Measurements from ENCODE around the gene CYP24A1.
A peak's percentile ranks its signal among the peaks of the same experiment; 100 is the strongest.

DNA sequence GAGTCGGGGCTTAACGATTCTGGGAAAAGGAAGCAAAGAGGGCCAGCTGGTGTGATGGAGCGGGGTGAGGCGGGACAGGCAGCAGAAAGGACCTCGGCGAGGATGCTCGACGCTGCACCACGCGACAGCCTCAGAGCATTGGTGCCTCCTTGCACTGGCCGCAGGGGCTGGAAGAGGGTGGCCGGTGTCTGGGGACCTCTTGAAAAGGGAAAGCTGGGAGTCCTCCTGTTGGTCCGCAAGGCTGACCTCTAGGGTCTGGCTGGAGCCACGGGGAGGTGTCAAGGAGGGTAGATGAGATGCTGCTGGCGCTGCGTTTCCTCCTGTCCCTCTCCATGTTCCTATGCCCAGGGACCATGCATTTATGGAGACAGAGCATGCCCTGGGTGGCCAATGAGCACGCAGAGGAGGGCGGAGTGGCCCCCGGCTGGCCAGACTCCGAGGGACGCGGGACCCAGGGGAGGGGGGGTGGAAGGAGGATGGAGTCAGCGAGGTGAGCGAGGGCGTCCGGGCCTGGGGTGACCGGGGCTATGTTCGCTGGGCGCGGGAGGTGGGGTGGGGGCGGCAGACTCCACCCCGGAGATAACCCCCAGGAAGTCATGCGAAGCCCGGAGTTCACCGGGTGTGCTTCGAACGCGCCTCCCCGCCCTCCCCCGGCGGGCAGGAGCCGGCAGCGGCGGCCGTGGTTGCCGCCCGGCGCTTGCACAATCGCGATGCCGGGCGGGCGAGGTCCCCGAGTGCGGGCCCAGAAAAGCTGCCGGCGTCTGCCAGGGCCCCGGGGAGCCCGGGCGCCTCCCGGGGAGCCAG, at the start of gene CYP24A1:
- peak; percentile 67 for TF ChIP-seq EZH2 (IDR thresholded peaks at IDR 0.05)
- TF ChIP-seq, protein P1, sequence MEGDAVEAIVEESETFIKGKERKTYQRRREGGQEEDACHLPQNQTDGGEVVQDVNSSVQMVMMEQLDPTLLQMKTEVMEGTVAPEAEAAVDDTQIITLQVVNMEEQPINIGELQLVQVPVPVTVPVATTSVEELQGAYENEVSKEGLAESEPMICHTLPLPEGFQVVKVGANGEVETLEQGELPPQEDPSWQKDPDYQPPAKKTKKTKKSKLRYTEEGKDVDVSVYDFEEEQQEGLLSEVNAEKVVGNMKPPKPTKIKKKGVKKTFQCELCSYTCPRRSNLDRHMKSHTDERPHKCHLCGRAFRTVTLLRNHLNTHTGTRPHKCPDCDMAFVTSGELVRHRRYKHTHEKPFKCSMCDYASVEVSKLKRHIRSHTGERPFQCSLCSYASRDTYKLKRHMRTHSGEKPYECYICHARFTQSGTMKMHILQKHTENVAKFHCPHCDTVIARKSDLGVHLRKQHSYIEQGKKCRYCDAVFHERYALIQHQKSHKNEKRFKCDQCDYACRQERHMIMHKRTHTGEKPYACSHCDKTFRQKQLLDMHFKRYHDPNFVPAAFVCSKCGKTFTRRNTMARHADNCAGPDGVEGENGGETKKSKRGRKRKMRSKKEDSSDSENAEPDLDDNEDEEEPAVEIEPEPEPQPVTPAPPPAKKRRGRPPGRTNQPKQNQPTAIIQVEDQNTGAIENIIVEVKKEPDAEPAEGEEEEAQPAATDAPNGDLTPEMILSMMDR (IDR thresholded peaks at IDR 0.05), result no peak

All from neural progenitor cell (in vitro differentiated cells).